ENCODE data around the gene LTF.

Gene LTF

GRCh38 chr3:46490338-46491084 lies 25.8 kb upstream of the LTF start:
- DNase-seq, result no peak

GRCh38 chr3:46489875-46490274 lies 25.2 kb upstream of the LTF start:
- DNase-seq, result no peak

- no peak for DNase-seq
Observed at GRCh38 chr3:46489381-46489780, 24.7 kb upstream of the LTF start.

GRCh38 chr3:46488735-46489361 lies 24.1 kb upstream of the LTF start:
- peak; percentile 64 to 79 for DNase-seq

- DNase-seq, result no peak
Observed at GRCh38 chr3:46485779-46486175, 21.1 kb upstream of the LTF start.

- no peak for DNase-seq
Observed at GRCh38 chr3:46484911-46485778, 20.4 kb upstream of the LTF start.

- no peak for DNase-seq
Observed at GRCh38 chr3:46484388-46484787, 19.7 kb upstream of the LTF start.

GRCh38 chr3:46483825-46484224 lies 19.1 kb upstream of the LTF start:
- no peak for DNase-seq

- DNase-seq, result no peak
Observed at GRCh38 chr3:46482632-46483350, 18.1 kb upstream of the LTF start.

GRCh38 chr3:46481636-46482035 lies 16.9 kb upstream of the LTF start:
- no peak for DNase-seq

GRCh38 chr3:46480491-46481195 lies 15.9 kb upstream of the LTF start:
- no peak for DNase-seq

GRCh38 chr3:46479696-46480095 lies 15.0 kb upstream of the LTF start:
- DNase-seq, result no peak

- DNase-seq, result no peak
Observed at GRCh38 chr3:46479021-46479420, 14.3 kb upstream of the LTF start.

- no peak for DNase-seq
Observed at GRCh38 chr3:46478341-46478740, 13.6 kb upstream of the LTF start.

- no peak for DNase-seq
Observed at GRCh38 chr3:46477756-46478155, 13.1 kb upstream of the LTF start.

- DNase-seq, result no peak
Observed at GRCh38 chr3:46477145-46477544, 12.4 kb upstream of the LTF start.

GRCh38 chr3:46472736-46473135 lies 8.0 kb upstream of the LTF start:
- DNase-seq, result no peak

- DNase-seq, result no peak
Observed at GRCh38 chr3:46471371-46471914, 6.7 kb upstream of the LTF start.

- no peak for DNase-seq
Observed at GRCh38 chr3:46470831-46471230, 6.1 kb upstream of the LTF start.

GRCh38 chr3:46469680-46470357 lies 5.1 kb upstream of the LTF start:
- no peak for DNase-seq

All from NCI-H1930 (cell line).